ENCODE results near the gene PLA1A. TPM values are rescaled to one million over a fixed set of nuclear protein-coding genes. Genes with fewer than 3 reads are reported as not detected.
"Not testable (repeated sequence)": the region's sequence is repeated elsewhere in the genome, so short reads cannot be mapped to it uniquely, and the experiment has no call there.

The PLA1A gene
- total RNA-seq: under 1 TPM in 1 of 2 experiments, not detected in 1; 0.19 TPM

GRCh38 chr3:119597548-119598288 is at the start of gene PLA1A:
Gene PLA1A, plus strand, starts transcription at chr3:119597885. Its CDS starts 29 bp downstream, at chr3:119597914.
- H3K9me3 Mint-ChIP-seq: no peaks in the 10 kb centered on the region
- CTCF ChIA-PET: no interaction called here
- DNase-seq: no peak
- peaks cover 3% of the 10 kb centered on the region for H3K4me1 Mint-ChIP-seq (ENCODE audit: low read depth)
- H3K36me3 Mint-ChIP-seq (ENCODE audit: low read depth): no peaks in the 10 kb centered on the region
- no peak within 1 kb of the TSS for H3K27ac Mint-ChIP-seq
- intact Hi-C loops (cut with micrococcal nuclease): no loop called here
- H3K4me3 Mint-ChIP-seq: no peak within 1 kb of the TSS
- no peaks in the 10 kb centered on the region for H3K27me3 Mint-ChIP-seq (ENCODE audit: low read depth)

DNA sequence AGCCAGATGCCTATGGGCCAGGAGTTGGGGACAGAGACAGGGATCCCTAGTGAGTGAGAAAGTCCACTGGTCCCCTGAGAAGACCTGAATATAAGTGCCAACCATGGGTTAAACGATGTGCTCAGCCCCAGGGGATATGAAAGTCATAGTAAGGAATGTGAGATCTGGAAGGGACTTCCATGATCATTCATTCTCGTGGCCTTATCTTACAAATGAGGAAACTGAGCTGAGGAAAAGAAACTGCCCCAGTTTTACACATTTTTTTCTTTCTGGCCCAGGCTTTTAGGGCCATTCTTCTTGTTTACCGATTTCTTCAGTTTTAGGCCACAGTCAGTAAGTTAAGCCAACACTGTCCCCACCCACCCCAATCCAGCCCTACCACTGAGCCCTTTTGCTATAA is 49.3 kb upstream of the PLA1A start:
- intact Hi-C loops (cut with micrococcal nuclease): no loop called here
- H3K9me3 Mint-ChIP-seq: no peaks in the 10 kb centered on the region
- no peak for DNase-seq
- no peaks in the 10 kb centered on the region for H3K27me3 Mint-ChIP-seq (ENCODE audit: low read depth)
- CTCF ChIA-PET: no interaction called here
- no peaks in the 10 kb centered on the region for H3K36me3 Mint-ChIP-seq (ENCODE audit: low read depth)
- no peaks in the 10 kb centered on the region for H3K4me1 Mint-ChIP-seq (ENCODE audit: low read depth)
- no peak overlapping the region for H3K27ac Mint-ChIP-seq
- H3K4me3 Mint-ChIP-seq: no peak overlapping the region

- no peaks in the 10 kb centered on the region for H3K4me1 Mint-ChIP-seq (ENCODE audit: low read depth)
- H3K4me3 Mint-ChIP-seq: no peak overlapping the region
- H3K27me3 Mint-ChIP-seq (ENCODE audit: low read depth): no peaks in the 10 kb centered on the region
- DNase-seq: no peak
- H3K27ac Mint-ChIP-seq: no peak overlapping the region
- intact Hi-C loops (cut with micrococcal nuclease): no loop called here
- H3K9me3 Mint-ChIP-seq: no peaks in the 10 kb centered on the region
- CTCF ChIA-PET: no interaction called here
- no peaks in the 10 kb centered on the region for H3K36me3 Mint-ChIP-seq (ENCODE audit: low read depth)
Observed at GRCh38 chr3:119550192-119550910, 47.3 kb upstream of the PLA1A start.

DNA sequence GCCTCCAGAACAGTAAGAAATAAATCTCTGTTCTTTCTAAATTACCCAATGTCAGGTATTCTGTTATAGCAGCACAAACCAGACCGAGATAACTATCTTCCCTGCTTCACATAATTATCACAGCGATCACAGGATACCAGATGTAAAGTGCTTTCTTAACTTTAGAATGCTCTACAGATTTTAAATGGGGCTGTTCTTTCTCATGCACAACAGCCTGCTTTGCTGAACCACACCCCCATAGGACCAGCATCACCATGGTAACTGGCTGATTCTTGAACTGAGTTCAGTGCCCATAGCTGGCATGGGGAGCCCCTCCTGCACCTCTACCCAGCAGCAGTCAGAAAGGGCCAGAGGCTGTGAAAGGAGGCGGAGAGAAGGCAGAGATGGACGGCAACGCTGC is 46.1 kb upstream of the PLA1A start:
- H3K27me3 Mint-ChIP-seq (ENCODE audit: low read depth): no peaks in the 10 kb centered on the region
- no peaks in the 10 kb centered on the region for H3K36me3 Mint-ChIP-seq (ENCODE audit: low read depth)
- no peak overlapping the region for H3K4me3 Mint-ChIP-seq
- no peaks in the 10 kb centered on the region for H3K9me3 Mint-ChIP-seq
- DNase-seq: no peak
- intact Hi-C loops (cut with micrococcal nuclease): no loop called here
- CTCF ChIA-PET: no interaction called here
- no peaks in the 10 kb centered on the region for H3K4me1 Mint-ChIP-seq (ENCODE audit: low read depth)
- H3K27ac Mint-ChIP-seq: no peak overlapping the region

- H3K4me1 Mint-ChIP-seq (ENCODE audit: low read depth); intact Hi-C loops (cut with micrococcal nuclease); H3K27me3 Mint-ChIP-seq (ENCODE audit: low read depth): not testable (repeated sequence)
Observed at GRCh38 chr3:119552928-119553327, 44.8 kb upstream of the PLA1A start.

GRCh38 chr3:119553823-119554415 is 43.8 kb upstream of the PLA1A start:
- H3K4me1 Mint-ChIP-seq (ENCODE audit: low read depth): no peaks in the 10 kb centered on the region
- H3K9me3 Mint-ChIP-seq: no peaks in the 10 kb centered on the region
- no peak overlapping the region for H3K4me3 Mint-ChIP-seq
- no peak overlapping the region for H3K27ac Mint-ChIP-seq
- no peaks in the 10 kb centered on the region for H3K27me3 Mint-ChIP-seq (ENCODE audit: low read depth)
- no peaks in the 10 kb centered on the region for H3K36me3 Mint-ChIP-seq (ENCODE audit: low read depth)
- CTCF ChIA-PET: no interaction called here
- no peak for DNase-seq
- intact Hi-C loops (cut with micrococcal nuclease): no loop called here

More at GRCh38 chr3:119552928-119553327, 44.8 kb upstream of the PLA1A start:
- H3K36me3 Mint-ChIP-seq (ENCODE audit: low read depth); H3K9me3 Mint-ChIP-seq; H3K4me3 Mint-ChIP-seq; DNase-seq; H3K27ac Mint-ChIP-seq: not testable (repeated sequence)
- CTCF ChIA-PET: interaction anchor here (0.6 kb wide), 1 partner anchor 34 kb away, joined by 4 read pairs; no protein-coding TSS in a partner anchor

GRCh38 chr3:119555309-119555735 is 42.4 kb upstream of the PLA1A start:
- Mint-ChIP-seq H3K4me1 (ENCODE audit: low read depth) (peaks cover 5% of the 10 kb centered on the region), H3K4me3 (no peak overlapping the region), H3K36me3 (ENCODE audit: low read depth) (no peaks in the 10 kb centered on the region), H3K27me3 (ENCODE audit: low read depth) (no peaks in the 10 kb centered on the region), H3K27ac (no peak overlapping the region), H3K9me3 (no peaks in the 10 kb centered on the region)
- CTCF ChIA-PET: no interaction called here
- DNase-seq: no peak
- intact Hi-C loops (cut with micrococcal nuclease): no loop called here

DNA sequence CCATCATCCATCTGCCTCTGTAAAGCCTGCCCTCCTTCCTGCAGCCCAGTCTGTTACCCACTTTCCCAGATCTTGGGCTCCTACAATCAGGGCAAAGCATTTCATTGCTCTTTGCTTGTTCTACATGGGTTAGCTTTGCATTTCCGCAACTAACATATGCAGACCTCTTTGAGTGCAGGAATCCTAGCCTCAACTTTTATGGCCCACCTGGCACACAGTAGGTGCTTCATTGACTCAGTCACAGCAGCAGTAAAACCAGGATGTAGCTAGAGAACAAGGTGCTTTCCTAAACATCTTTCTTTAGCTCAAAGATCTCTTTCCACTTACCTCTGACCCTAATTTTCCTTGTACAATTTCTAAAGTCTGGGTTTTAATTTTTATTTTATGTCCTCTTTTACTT is 41.8 kb upstream of the PLA1A start:
- no peaks in the 10 kb centered on the region for H3K27me3 Mint-ChIP-seq (ENCODE audit: low read depth)
- H3K9me3 Mint-ChIP-seq: no peaks in the 10 kb centered on the region
- no peaks in the 10 kb centered on the region for H3K36me3 Mint-ChIP-seq (ENCODE audit: low read depth)
- H3K4me1 Mint-ChIP-seq (ENCODE audit: low read depth): peaks cover 5% of the 10 kb centered on the region
- intact Hi-C loops (cut with micrococcal nuclease): no loop called here
- CTCF ChIA-PET: no interaction called here
- H3K27ac Mint-ChIP-seq: no peak overlapping the region
- DNase-seq: no peak
- no peak overlapping the region for H3K4me3 Mint-ChIP-seq

GRCh38 chr3:119557192-119557876 is 40.4 kb upstream of the PLA1A start:
- intact Hi-C loops (cut with micrococcal nuclease): no loop called here
- H3K4me3 Mint-ChIP-seq: no peak overlapping the region

DNA sequence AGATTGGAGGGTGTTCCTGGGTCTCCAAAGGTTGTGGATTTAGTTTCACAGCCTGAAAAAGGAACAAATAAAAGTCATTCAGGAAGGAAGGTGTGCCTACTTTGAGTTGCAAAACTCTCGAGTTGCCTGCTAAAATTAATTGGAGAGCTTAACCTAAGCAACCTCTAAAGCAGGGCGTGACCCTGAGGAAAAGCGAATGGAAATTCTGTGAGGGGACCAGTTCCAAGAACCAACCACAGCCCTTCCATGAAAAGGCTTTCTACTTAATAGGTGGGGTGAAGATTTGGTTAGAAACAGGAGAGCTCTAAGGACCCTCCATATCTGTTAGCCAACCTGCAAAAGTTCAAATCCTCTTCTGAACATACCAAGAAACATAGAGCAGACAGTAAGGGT is 39.8 kb upstream of the PLA1A start:
- H3K36me3 Mint-ChIP-seq (ENCODE audit: low read depth): no peaks in the 10 kb centered on the region
- peaks cover 10% of the 10 kb centered on the region for H3K4me1 Mint-ChIP-seq (ENCODE audit: low read depth)
- no peak for DNase-seq
- no peaks in the 10 kb centered on the region for H3K9me3 Mint-ChIP-seq
- intact Hi-C loops (cut with micrococcal nuclease): loop anchor here (2.0 kb wide), 3 partner anchors 59 to 675 kb away; partner anchors contain the start of gene TIMMDC1
- H3K4me3 Mint-ChIP-seq: no peak overlapping the region
- no peaks in the 10 kb centered on the region for H3K27me3 Mint-ChIP-seq (ENCODE audit: low read depth)
- H3K27ac Mint-ChIP-seq: no peak overlapping the region
- CTCF ChIA-PET: interaction anchor here (1.1 kb wide), 1 partner anchor 30 kb away, joined by 3 read pairs; no protein-coding TSS in a partner anchor

More at GRCh38 chr3:119557192-119557876, 40.4 kb upstream of the PLA1A start:
- CTCF ChIA-PET: interaction anchor here (1.1 kb wide), 1 partner anchor 31 kb away, joined by 3 read pairs; no protein-coding TSS in a partner anchor
- Mint-ChIP-seq H3K36me3 (ENCODE audit: low read depth) (no peaks in the 10 kb centered on the region), H3K27ac (no peak overlapping the region), H3K27me3 (ENCODE audit: low read depth) (no peaks in the 10 kb centered on the region), H3K9me3 (no peaks in the 10 kb centered on the region), H3K4me1 (ENCODE audit: low read depth) (peaks cover 5% of the 10 kb centered on the region)
- DNase-seq: no peak

GRCh38 chr3:119558626-119559317 is 38.9 kb upstream of the PLA1A start:
- CTCF ChIA-PET: interaction anchor here (1.0 kb wide), 3 partner anchors 23 to 78 kb away, joined by 3 read pairs; no protein-coding TSS in a partner anchor
- Mint-ChIP-seq H3K27me3 (ENCODE audit: low read depth) (no peaks in the 10 kb centered on the region), H3K36me3 (ENCODE audit: low read depth) (no peaks in the 10 kb centered on the region), H3K4me1 (ENCODE audit: low read depth) (peaks cover 10% of the 10 kb centered on the region), H3K9me3 (no peaks in the 10 kb centered on the region), H3K27ac (no peak overlapping the region), H3K4me3 (no peak overlapping the region)
- intact Hi-C loops (cut with micrococcal nuclease): loop anchor here (1.0 to 2.0 kb wide), 5 partner anchors 60 to 676 kb away; partner anchors contain the start of genes TIMMDC1 and TMEM39A
- no peak for DNase-seq

Data from activated naive CD4-positive, alpha-beta T cell treated with anti-CD3 and anti-CD28 coated beads for 36 hours (primary cell).